GM12891 (cell line): ENCODE measurements around the gene CHRNA10.

Source experiments
- POLR2A ChIP-seq: IDR thresholded peaks from 2 replicates; pipeline ENCODE4 v1.6.1; 2011; ENCODE audit warnings: low read depth, low read length, control low read depth
- POLR2AphosphoS5 ChIP-seq: IDR thresholded peaks from 2 replicates; pipeline ENCODE4 v1.6.1; 2011; ENCODE audit warnings: low read depth, low read length, control low read depth
- TAF1 ChIP-seq: IDR thresholded peaks from 2 replicates; pipeline ENCODE4 v1.6.1; 2011; ENCODE audit warnings: low read depth, low read length, control low read depth

- no peak for TF ChIP-seq POLR2A
- no peak for TF ChIP-seq TAF1
- no peak for TF ChIP-seq POLR2AphosphoS5
Observed at GRCh38 chr11:3669128-3669527, 2.1 kb downstream of the CHRNA10 start.
